Right cardiac atrium (tissue), 5 donors: ENCODE data around the gene MALSU1. TPM values are rescaled to one million over a fixed set of nuclear protein-coding genes. Genes with fewer than 3 reads are reported as not detected.
A peak's percentile ranks its signal among the peaks of the same experiment; 100 is the strongest.

Experiments used
- ATAC-seq, 2 donors: fragments of 200-7000 bp; cut with Tn5 transposase; one replicate each; pipeline versions ENCODE4 v1.8.0 to v1.9.1; 2020; ENCODE audit warnings: moderate library complexity in 2 of 2, mild to moderate bottlenecking in 1 of 2
- DNase-seq, 3 donors: peaks; one replicate each; pipeline ENCODE4 v3.0.0-alpha.2; 2020
- H3K27ac ChIP-seq: one replicate; pipeline ENCODE4 v1.5.1; 2013; ENCODE audit warnings: mild to moderate bottlenecking, low read length, control low read depth, moderate library complexity
- H3K27me3 ChIP-seq: one replicate; pipeline ENCODE4 v1.6.1; 2013; ENCODE audit not compliant: control insufficient read depth, insufficient read depth
- H3K4me1 ChIP-seq: one replicate; pipeline ENCODE4 v1.6.1; 2013; ENCODE audit warnings: low read length; ENCODE audit not compliant: control insufficient read depth, insufficient read depth
- H3K4me3 ChIP-seq: one replicate; pipeline ENCODE4 v1.5.1; 2013; ENCODE audit warnings: low read length, control low read depth
- H3K9me3 ChIP-seq: one replicate; pipeline ENCODE4 v1.6.1; 2013; ENCODE audit warnings: low read length; ENCODE audit not compliant: control insufficient read depth
- WGBS: extraction: QIAGEN DNeasy Blood & Tissue Kit; methylation state at CpG from one replicate; pipeline ENCODE4 v1.1.7; 2013; 5-methylcytosine and 5-hydroxymethylcytosine counted together
- intact Hi-C, 4 donors: fragments of 100-400 bp; cut with DNase I; formaldehyde crosslinking; loops; one replicate each; pipeline versions ENCODE4 v1.11.0 to v1.14.0; 2022 to 2023
- long read RNA-seq, 4 donors: library from polyadenylated mRNA; unstranded; transcript quantifications; one replicate each; pipeline ENCODE4 v2.0.0, GENCODE V29; 2020 to 2021
- polyA plus RNA-seq: library from polyadenylated mRNA; stranded (reverse); fragments of 200-250 nt; gene quantifications from one replicate; pipeline ENCODE4 v1.2.3, GENCODE V29; 2013
- total RNA-seq, 4 donors: library from RNA; stranded (reverse); fragmentation: NEBNext Ultra II Directional; extraction: Animal tissue kit (Norgen Biotek cat#: 25700); gene quantifications; one replicate each; pipeline ENCODE4 v1.2.1, GENCODE V29; 2021
- donor health status: healthy with polysubstance abuse.
- donor health status: DM: no; HTN: yes; CAD: no.
- donor health status: DM: no; HTN: no; CAD: no.
- donor health status: DM: no; HTN: yes; CAD: no; lungs with severe emphysema.
- donor health status: DM: yes; HTN: yes; CAD: no.

Gene MALSU1
- total RNA-seq (10 to 100 TPM; 64.6 to 80.7 (median 70.2) TPM), polyA plus RNA-seq (68.4 TPM)
- long read RNA-seq, donor 1, transcript MALSU1-202 (4 exons, 3,044 nt), result major isoform, 22 of 26 reads
- long read RNA-seq, donor 1, partial matches to known transcripts, result 1 of 26 reads
- long read RNA-seq, donor 1, other reads (novel, unspliced or antisense), result 3 of 26 reads
- long read RNA-seq, donor 2, transcript MALSU1-202 (4 exons, 3,044 nt), result major isoform, 21 of 21 reads
- long read RNA-seq, donor 2, partial matches to known transcripts, result 0 of 21 reads
- long read RNA-seq, donor 2, other reads (novel, unspliced or antisense), result 0 of 21 reads
- long read RNA-seq, donor 3, transcript MALSU1-202 (4 exons, 3,044 nt), result major isoform, 23 of 26 reads
- long read RNA-seq, donor 3, partial matches to known transcripts, result 0 of 26 reads
- long read RNA-seq, donor 3, other reads (novel, unspliced or antisense), result 2 of 26 reads
- long read RNA-seq, donor 4, transcript MALSU1-202 (4 exons, 3,044 nt), result major isoform, 16 of 17 reads
- long read RNA-seq, donor 4, partial matches to known transcripts, result 1 of 17 reads
- long read RNA-seq, donor 4, other reads (novel, unspliced or antisense), result 0 of 17 reads

DNA sequence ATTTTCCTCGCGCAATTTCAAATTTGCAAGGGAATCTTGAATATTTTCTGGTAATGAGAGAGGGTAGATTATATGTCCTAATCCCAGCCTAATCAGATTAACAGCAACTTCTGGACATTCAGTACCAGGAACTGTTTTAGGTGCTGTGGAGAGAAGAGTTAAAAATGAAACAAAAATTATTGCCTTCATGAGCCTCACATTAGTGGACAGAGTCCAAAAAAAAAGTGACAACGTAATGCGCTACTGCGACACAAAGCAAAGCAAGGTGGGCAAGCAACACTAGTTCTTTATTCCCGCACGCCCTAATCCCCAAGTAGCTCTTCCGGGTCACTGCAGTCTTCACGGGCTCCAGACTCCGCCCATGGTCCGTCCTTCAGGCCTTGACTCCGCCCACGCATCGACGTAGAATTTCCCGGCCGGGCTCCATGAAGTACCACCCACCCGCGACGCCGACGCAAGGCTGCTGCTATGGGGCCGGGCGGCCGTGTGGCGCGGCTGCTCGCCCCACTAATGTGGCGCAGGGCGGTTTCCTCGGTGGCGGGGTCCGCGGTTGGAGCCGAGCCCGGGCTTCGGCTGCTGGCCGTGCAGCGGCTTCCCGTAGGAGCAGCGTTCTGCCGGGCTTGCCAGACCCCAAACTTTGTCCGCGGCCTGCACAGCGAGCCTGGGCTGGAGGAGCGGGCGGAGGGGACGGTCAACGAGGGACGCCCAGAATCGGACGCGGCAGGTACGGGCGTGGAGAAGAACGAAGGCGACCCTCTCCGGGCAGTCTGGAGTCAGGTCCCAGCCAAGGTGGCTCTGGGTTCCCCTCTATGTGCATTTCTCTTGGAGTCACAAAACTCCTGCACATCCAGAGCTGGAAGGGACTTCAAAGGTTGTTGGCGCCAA lies at the start of gene MALSU1:
Gene MALSU1, plus strand, starts transcription at position 455 of the 885 bp plus-strand sequence. Its CDS starts 14 bp downstream, at position 469.
- H3K4me3 ChIP-seq, result peak within 1 kb of the TSS; percentile 92
- WGBS, result 1% methylated on average over 59 of the region's 59 CpGs
- peaks cover 3% of the 10 kb centered on the region for H3K4me1 ChIP-seq
- no peaks in the 10 kb centered on the region for H3K9me3 ChIP-seq
- ATAC-seq (peak; percentile 100), DNase-seq (peak; percentile 97 to 99 (median 98))
- H3K27ac ChIP-seq, result peak within 1 kb of the TSS; percentile 60
- no peaks in the 10 kb centered on the region for H3K27me3 ChIP-seq
- intact Hi-C loops, result no loop called here

DNA sequence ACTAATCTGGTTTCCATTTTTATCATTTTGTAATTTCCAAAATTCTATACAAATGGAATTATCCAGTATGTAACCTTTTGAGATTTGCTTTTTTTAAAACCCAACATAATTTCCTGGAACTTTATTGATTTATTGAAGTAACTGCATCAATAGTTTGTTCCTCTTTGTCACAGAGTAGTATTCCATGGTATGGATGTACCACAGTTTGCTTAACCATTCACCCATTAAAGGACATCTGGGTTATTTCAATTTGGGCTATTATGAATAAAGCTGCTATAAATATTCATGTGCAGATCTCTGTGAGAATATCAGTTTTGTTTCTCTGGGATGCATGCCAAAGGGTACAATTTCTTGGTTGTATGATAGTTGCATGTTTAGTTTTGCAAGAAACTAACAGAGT lies 49.7 kb upstream of the MALSU1 start:
- intact Hi-C loops, result loop anchor here in 2 of 4 donors (10.0 kb wide), 1 partner anchor 55 kb away; no protein-coding TSS in a partner anchor
- Histone ChIP-seq H3K4me1 (no peaks in the 10 kb centered on the region), H3K27ac (no peak overlapping the region), H3K4me3 (no peak overlapping the region), H3K9me3 (no peaks in the 10 kb centered on the region), H3K27me3 (no peaks in the 10 kb centered on the region)
- DNase-seq (no peak), ATAC-seq (no peak)

DNA sequence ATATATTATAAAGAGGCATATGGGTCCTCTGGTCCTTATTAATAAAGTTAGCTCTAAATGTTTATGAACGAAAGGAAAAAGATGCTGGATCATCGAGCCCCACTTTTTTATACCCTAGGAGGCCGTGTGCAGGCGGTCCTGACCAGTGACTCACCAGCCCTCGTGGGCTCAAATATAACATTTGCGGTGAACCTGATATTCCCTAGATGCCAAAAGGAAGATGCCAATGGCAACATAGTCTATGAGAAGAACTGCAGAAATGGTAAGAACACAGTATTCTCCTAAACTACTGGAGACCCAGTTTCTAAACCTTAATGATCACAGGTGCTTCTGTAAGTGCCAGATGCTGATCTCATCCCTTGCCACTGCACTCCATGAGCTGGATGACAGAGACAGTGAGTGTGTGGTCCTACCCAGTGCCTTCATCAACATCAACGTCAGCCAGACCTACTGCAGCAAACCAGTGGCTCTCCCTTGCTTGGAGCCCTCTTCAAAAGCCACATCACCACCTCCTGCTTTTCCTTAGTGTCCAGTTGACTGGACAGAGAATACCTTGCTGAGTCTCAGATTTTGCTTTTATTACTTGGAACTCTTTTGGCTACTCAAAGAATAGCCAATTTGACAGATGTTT lies 45.0 kb upstream of the MALSU1 start:
- no peaks in the 10 kb centered on the region for H3K4me1 ChIP-seq
- DNase-seq (no peak), ATAC-seq (no peak)
- H3K27me3 ChIP-seq, result no peaks in the 10 kb centered on the region
- intact Hi-C loops, result no loop called here
- no peak overlapping the region for H3K4me3 ChIP-seq
- H3K27ac ChIP-seq, result no peak overlapping the region
- 89% methylated on average over 7 of the region's 7 CpGs for WGBS
- H3K9me3 ChIP-seq, result no peaks in the 10 kb centered on the region

DNA sequence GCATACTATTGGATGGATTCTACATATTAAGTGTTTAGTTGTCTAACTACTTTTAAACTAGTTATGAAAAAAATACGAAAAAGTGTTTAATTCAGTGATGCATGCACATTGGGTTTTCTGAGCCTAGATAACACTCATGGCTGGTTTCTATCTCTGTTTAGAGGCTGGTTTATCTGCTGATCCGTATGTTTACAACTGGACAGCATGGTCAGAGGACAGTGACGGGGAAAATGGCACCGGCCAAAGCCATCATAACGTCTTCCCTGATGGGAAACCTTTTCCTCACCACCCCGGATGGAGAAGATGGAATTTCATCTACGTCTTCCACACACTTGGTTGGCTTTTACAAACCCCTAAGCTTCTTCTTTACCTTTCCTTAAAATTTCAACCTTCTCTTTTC lies 42.4 kb upstream of the MALSU1 start:
- 81% methylated on average over 7 of the region's 7 CpGs for WGBS
- no peaks in the 10 kb centered on the region for H3K27me3 ChIP-seq
- no peak overlapping the region for H3K27ac ChIP-seq
- no peak for ATAC-seq
- no peaks in the 10 kb centered on the region for H3K9me3 ChIP-seq
- intact Hi-C loops, result no loop called here
- no peak for DNase-seq
- no peak overlapping the region for H3K4me3 ChIP-seq
- no peaks in the 10 kb centered on the region for H3K4me1 ChIP-seq

DNA sequence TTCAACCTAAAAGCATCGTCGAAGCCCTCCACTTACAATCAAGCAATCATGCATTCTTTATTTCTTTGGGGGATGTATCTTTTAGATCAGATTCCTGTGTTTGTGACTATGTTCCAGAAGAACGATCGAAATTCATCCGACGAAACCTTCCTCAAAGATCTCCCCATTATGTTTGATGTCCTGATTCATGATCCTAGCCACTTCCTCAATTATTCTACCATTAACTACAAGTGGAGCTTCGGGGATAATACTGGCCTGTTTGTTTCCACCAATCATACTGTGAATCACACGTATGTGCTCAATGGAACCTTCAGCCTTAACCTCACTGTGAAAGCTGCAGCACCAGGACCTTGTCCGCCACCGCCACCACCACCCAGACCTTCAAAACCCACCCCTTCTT lies 38.8 kb upstream of the MALSU1 start:
- Histone ChIP-seq H3K27ac (no peak overlapping the region), H3K27me3 (no peaks in the 10 kb centered on the region), H3K9me3 (no peaks in the 10 kb centered on the region), H3K4me1 (no peaks in the 10 kb centered on the region), H3K4me3 (no peak overlapping the region)
- WGBS, result 83% methylated on average over 10 of the region's 10 CpGs
- ATAC-seq (no peak), DNase-seq (no peak)
- intact Hi-C loops, result loop anchor here in 2 of 4 donors (5.0 to 10.0 kb wide), 2 partner anchors 73 to 76 kb away; partner anchors contain the start of gene NUP42 (in 1 of the 2)

DNA sequence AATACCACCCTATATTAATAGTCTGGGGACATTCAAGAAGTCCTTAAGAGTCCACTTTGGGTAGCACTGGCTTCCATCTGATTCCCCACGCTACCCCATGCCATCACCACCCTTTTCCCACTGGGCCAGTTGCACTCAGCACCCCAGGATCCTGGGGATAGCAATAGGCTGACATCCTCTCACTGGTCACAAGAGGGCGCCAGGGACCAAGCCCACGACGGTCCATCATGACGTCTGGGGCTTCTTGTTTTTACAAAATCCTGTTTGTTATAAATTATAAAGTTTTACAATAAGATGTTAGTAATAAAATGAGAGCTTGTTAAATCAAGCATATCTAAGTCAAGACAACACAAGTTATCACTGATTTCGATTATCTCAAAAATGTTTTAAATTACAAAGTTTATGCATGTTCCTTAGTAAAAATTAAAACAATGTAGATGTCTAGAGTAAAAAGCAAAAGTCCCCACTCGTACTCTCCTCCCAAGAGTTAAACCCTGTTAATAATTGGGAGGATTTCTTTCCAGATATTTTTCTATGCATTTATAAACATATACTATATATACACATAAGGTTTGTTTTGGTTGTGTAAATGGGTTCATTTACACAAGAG lies 37.2 kb upstream of the MALSU1 start:
- intact Hi-C loops, result loop anchor here in 2 of 4 donors (5.0 to 10.0 kb wide), 2 partner anchors 75 to 77 kb away; partner anchors contain the start of gene NUP42 (in 1 of the 2)

DNA sequence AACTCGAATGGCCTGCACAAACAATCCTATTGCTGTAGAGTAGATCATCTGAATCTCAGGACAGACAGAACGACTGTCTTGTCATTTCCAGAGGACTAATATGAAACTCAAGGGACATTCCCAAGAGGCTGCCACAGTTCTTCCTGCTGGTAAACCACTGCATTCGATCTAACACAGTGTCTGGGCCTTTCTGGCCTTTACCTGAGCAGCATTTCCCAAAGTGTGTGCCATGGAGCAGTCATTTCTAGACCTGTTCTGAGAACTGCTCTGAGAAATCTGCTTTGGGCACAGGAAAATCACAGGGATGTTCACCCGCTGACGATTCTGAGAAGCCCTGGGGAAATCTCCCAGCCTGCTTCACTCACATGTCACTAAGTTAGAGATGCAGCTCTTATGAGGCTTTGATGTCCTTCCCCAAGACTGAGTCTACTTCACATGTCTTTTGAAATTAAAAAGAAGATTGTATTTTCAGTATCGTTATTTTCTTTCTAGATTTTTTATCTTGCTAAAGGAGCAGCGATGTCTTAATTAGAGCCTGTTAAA lies 34.2 kb upstream of the MALSU1 start:
- Histone ChIP-seq H3K27ac (no peak overlapping the region), H3K4me1 (no peaks in the 10 kb centered on the region), H3K4me3 (no peak overlapping the region), H3K9me3 (no peaks in the 10 kb centered on the region), H3K27me3 (no peaks in the 10 kb centered on the region)
- DNase-seq (no peak), ATAC-seq (no peak)
- WGBS, result 74% methylated on average over 7 of the region's 7 CpGs
- intact Hi-C loops, result loop anchor here in 2 of 4 donors (5.0 to 10.0 kb wide), 2 partner anchors 78 to 80 kb away; partner anchors contain the start of gene NUP42 (in 1 of the 2)

More for the DNA sequence above, 37.2 kb upstream of the MALSU1 start:
- no peak overlapping the region for H3K4me3 ChIP-seq
- no peaks in the 10 kb centered on the region for H3K27me3 ChIP-seq
- no peaks in the 10 kb centered on the region for H3K4me1 ChIP-seq
- H3K27ac ChIP-seq, result no peak overlapping the region
- DNase-seq (peak; percentile 64 to 75 (median 75)), ATAC-seq (peak; percentile 76 to 85)
- H3K9me3 ChIP-seq, result no peaks in the 10 kb centered on the region
- 9% methylated on average over 7 of the region's 7 CpGs for WGBS

DNA sequence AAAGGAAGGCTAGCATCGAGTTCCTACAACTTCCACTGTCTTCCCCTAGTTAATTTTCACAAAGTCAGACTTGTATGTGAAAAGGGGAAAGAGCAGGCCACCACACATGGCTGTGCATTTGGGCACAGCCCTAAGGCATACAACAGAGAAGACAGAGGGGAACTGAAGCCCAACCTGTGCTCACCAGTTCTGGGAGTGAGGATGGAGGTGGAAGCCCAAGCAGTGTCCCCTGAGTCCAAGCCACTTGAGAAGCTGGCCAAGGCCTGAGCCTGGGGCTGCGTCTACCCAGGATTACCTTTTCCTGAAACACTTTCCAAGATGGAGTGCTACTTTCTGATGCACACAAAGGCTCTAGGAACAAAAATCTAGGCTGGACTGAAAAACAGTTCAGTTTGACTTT lies 32.2 kb upstream of the MALSU1 start:
- DNase-seq (no peak), ATAC-seq (no peak)
- H3K27me3 ChIP-seq, result no peaks in the 10 kb centered on the region
- H3K4me1 ChIP-seq, result no peaks in the 10 kb centered on the region
- H3K9me3 ChIP-seq, result no peaks in the 10 kb centered on the region
- H3K27ac ChIP-seq, result no peak overlapping the region
- intact Hi-C loops, result loop anchor here in 1 of 4 donors (10.0 kb wide), 1 partner anchor 82 kb away; the partner anchor contains the start of gene NUP42
- no peak overlapping the region for H3K4me3 ChIP-seq
- 85% methylated on average over 2 of the region's 2 CpGs for WGBS

DNA sequence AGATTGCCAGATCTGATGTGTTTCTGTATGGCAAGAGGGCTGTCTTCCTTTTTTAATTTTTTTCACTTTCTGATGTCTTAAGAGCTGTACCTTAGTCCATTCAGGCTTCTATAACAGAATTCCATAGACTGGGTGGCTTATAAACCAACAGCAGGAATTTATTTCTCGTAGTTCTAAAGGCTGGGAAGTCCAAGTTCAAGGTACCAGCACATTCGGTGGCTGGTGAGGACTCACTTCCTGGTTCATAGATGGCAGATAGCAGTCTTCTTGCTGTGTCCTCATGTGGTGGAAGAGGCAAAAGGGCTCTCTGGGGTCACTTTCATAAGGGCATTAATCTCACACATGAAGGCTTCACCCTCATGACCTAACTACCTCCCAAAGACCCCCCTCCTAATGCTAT lies 31.8 kb upstream of the MALSU1 start:
- Histone ChIP-seq H3K27me3 (no peaks in the 10 kb centered on the region), H3K9me3 (no peaks in the 10 kb centered on the region), H3K4me1 (no peaks in the 10 kb centered on the region), H3K4me3 (no peak overlapping the region), H3K27ac (no peak overlapping the region)
- no peak for ATAC-seq
- intact Hi-C loops, result loop anchor here in 1 of 4 donors (10.0 kb wide), 1 partner anchor 83 kb away; the partner anchor contains the start of gene NUP42
- no peak for DNase-seq
- 88% methylated on average over 2 of the region's 2 CpGs for WGBS

DNA sequence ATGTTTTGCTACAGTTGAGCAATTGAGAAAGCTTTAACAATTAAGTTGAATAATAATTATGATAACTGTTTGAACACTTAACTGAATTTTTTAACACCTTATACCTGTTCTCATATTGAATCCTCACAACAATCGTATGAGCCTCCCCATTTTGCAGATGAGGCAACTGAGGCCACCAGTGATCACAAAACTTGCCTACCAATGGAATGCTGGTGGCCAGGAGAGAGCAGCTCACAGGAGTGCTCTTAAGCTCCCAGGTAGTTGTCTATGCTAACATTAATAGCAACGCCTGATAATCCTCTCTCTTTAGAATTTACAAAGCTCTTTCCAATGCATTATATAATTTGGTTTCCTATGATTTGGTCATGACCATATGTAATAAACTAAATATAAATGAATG lies 31.0 kb upstream of the MALSU1 start:
- intact Hi-C loops, result loop anchor here in 1 of 4 donors (10.0 kb wide), 1 partner anchor 83 kb away; the partner anchor contains the start of gene NUP42
- DNase-seq (no peak), ATAC-seq (no peak)
- Histone ChIP-seq H3K9me3 (no peaks in the 10 kb centered on the region), H3K4me1 (no peaks in the 10 kb centered on the region), H3K27me3 (no peaks in the 10 kb centered on the region), H3K27ac (no peak overlapping the region), H3K4me3 (no peak overlapping the region)
- 98% methylated on average over 2 of the region's 2 CpGs for WGBS
